Loucy (cell line): ENCODE data around the gene TMEM45A.

Source experiments
- H2AFZ ChIP-seq: fragments of 200-600 bp; sonication (generic); 2 replicates; pipeline ENCODE4 v1.6.0; 2016; ENCODE audit warnings: antibody characterized with exemption, mild to moderate bottlenecking, low read length, moderate library complexity
- H3F3A ChIP-seq: fragments of 200-600 bp; 2 replicates; pipeline ENCODE4 v1.6.0; 2016; ENCODE audit warnings: antibody characterized with exemption, low read depth, mild to moderate bottlenecking
- H3K27me3 ChIP-seq: fragments of 200-600 bp; sonication (generic); 2 replicates; pipeline ENCODE4 v1.6.1; 2014; ENCODE audit warnings: low read length, mild to moderate bottlenecking; ENCODE audit not compliant: insufficient read depth, poor library complexity, severe bottlenecking
- H3K36me3 ChIP-seq: fragments of 200-600 bp; sonication (generic); 2 replicates; pipeline ENCODE4 v1.6.1; 2016; ENCODE audit warnings: low read length; ENCODE audit not compliant: insufficient read depth
- H3K4me1 ChIP-seq: fragments of 200-600 bp; sonication (generic); 2 replicates; pipeline ENCODE4 v1.5.1; 2014; ENCODE audit warnings: low read length, mild to moderate bottlenecking; ENCODE audit not compliant: insufficient read depth, poor library complexity, severe bottlenecking
- H3K4me2 ChIP-seq: fragments of 200-600 bp; sonication (generic); 2 replicates; pipeline ENCODE4 v1.6.0; 2014; ENCODE audit warnings: antibody characterized with exemption, low read length, low read depth, mild to moderate bottlenecking; ENCODE audit not compliant: poor library complexity, severe bottlenecking
- H3K4me3 ChIP-seq: fragments of 200-600 bp; sonication (generic); 2 replicates; pipeline ENCODE4 v1.5.1; 2014; ENCODE audit warnings: low read length, mild to moderate bottlenecking, mixed read lengths; ENCODE audit not compliant: poor library complexity, severe bottlenecking
- H3K79me2 ChIP-seq: fragments of 200-600 bp; sonication (generic); 2 replicates; pipeline ENCODE4 v1.6.1; 2014; ENCODE audit warnings: low read length; ENCODE audit not compliant: insufficient read depth
- H3K9ac ChIP-seq: fragments of 200-600 bp; sonication (generic); 2 replicates; pipeline ENCODE4 v1.6.0; 2014; ENCODE audit warnings: mild to moderate bottlenecking, low read depth, low read length, moderate library complexity; ENCODE audit not compliant: poor library complexity, severe bottlenecking
- H3K9me2 ChIP-seq: fragments of 200-600 bp; sonication (generic); replicated peaks from 2 replicates; pipeline ENCODE4 v1.6.1; 2016; ENCODE audit warnings: low read depth, low read length, mixed read lengths
- H3K9me3 ChIP-seq: fragments of 200-600 bp; sonication (generic); 2 replicates; pipeline ENCODE4 v1.6.1; 2014; ENCODE audit warnings: mild to moderate bottlenecking, antibody characterized with exemption, low read length, low read depth; ENCODE audit not compliant: insufficient read depth
- H4K20me1 ChIP-seq: fragments of 200-600 bp; sonication (generic); 2 replicates; pipeline ENCODE4 v1.6.0; 2014; ENCODE audit warnings: antibody characterized with exemption, low read length, mild to moderate bottlenecking; ENCODE audit not compliant: insufficient read depth, poor library complexity, severe bottlenecking
- EZH2phosphoT487 ChIP-seq: fragments of 200-600 bp; IDR thresholded peaks from 2 replicates; pipeline ENCODE4 v1.6.1; 2018; ENCODE audit warnings: antibody characterized with exemption, mild to moderate bottlenecking, moderate library complexity, borderline replicate concordance
- TF ChIP-seq, protein P1 (sequence below): fragments of 200-600 bp; sonication (generic); conservative IDR thresholded peaks from 2 replicates; pipeline ENCODE4 v1.5.1; 2014; ENCODE audit warnings: mild to moderate bottlenecking, antibody characterized with exemption, low read length

The TMEM45A gene

GRCh38 chr3:100575704-100576103, 83.3 kb downstream of the TMEM45A start:
- no peak overlapping the region for H3K4me2 ChIP-seq
- H3K9me3 ChIP-seq = no peaks in the 10 kb centered on the region
- TF ChIP-seq, protein P1, sequence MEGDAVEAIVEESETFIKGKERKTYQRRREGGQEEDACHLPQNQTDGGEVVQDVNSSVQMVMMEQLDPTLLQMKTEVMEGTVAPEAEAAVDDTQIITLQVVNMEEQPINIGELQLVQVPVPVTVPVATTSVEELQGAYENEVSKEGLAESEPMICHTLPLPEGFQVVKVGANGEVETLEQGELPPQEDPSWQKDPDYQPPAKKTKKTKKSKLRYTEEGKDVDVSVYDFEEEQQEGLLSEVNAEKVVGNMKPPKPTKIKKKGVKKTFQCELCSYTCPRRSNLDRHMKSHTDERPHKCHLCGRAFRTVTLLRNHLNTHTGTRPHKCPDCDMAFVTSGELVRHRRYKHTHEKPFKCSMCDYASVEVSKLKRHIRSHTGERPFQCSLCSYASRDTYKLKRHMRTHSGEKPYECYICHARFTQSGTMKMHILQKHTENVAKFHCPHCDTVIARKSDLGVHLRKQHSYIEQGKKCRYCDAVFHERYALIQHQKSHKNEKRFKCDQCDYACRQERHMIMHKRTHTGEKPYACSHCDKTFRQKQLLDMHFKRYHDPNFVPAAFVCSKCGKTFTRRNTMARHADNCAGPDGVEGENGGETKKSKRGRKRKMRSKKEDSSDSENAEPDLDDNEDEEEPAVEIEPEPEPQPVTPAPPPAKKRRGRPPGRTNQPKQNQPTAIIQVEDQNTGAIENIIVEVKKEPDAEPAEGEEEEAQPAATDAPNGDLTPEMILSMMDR = no peak
- no peak for TF ChIP-seq EZH2phosphoT487

GRCh38 chr3:100577382-100578008, 85.1 kb downstream of the TMEM45A start:
- no peak overlapping the region for H3K4me3 ChIP-seq
- no peaks in the 10 kb centered on the region for H3K79me2 ChIP-seq
- no peak overlapping the region for H3K9ac ChIP-seq
- no peaks in the 10 kb centered on the region for H3K9me3 ChIP-seq
- no peak overlapping the region for H2AFZ ChIP-seq
- H3K4me2 ChIP-seq = no peak overlapping the region
- H3K9me2 ChIP-seq = no peaks in the 10 kb centered on the region
- H3K27me3 ChIP-seq = no peaks in the 10 kb centered on the region
- no peaks in the 10 kb centered on the region for H4K20me1 ChIP-seq
- TF ChIP-seq, protein P1 = peak; percentile 33
- TF ChIP-seq EZH2phosphoT487 = no peak
- no peaks in the 10 kb centered on the region for H3F3A ChIP-seq
- no peaks in the 10 kb centered on the region for H3K4me1 ChIP-seq
- no peaks in the 10 kb centered on the region for H3K36me3 ChIP-seq

More at GRCh38 chr3:100575704-100576103, 83.3 kb downstream of the TMEM45A start:
- Histone ChIP-seq H4K20me1 (no peaks in the 10 kb centered on the region), H3K9me2 (no peaks in the 10 kb centered on the region), H2AFZ (no peak overlapping the region), H3K36me3 (no peaks in the 10 kb centered on the region), H3K4me1 (no peaks in the 10 kb centered on the region), H3K79me2 (no peaks in the 10 kb centered on the region), H3K4me3 (no peak overlapping the region), H3K9ac (no peak overlapping the region), H3F3A (no peaks in the 10 kb centered on the region), H3K27me3 (no peaks in the 10 kb centered on the region)

GRCh38 chr3:100578646-100579045, 86.2 kb downstream of the TMEM45A start:
- no peak overlapping the region for H3K4me2 ChIP-seq
- no peak overlapping the region for H3K4me3 ChIP-seq
- H3K9me2 ChIP-seq = no peaks in the 10 kb centered on the region
- TF ChIP-seq EZH2phosphoT487 = no peak
- TF ChIP-seq, protein P1 = no peak
- H3K27me3 ChIP-seq = no peaks in the 10 kb centered on the region
- H3K79me2 ChIP-seq = no peaks in the 10 kb centered on the region
- H3K9me3 ChIP-seq = no peaks in the 10 kb centered on the region
- no peaks in the 10 kb centered on the region for H3K4me1 ChIP-seq
- H4K20me1 ChIP-seq = no peaks in the 10 kb centered on the region
- no peak overlapping the region for H2AFZ ChIP-seq
- H3K9ac ChIP-seq = no peak overlapping the region
- no peaks in the 10 kb centered on the region for H3K36me3 ChIP-seq
- H3F3A ChIP-seq = no peaks in the 10 kb centered on the region
